A204.1 (cell line): Measurements from ENCODE around the gene DUSP1.

ENCODE experiments used
- FAIRE-seq: peaks from 2 replicates; lab custom pipeline; 2012; peaks lifted over from hg19 to GRCh38; lab: Jason Lieb, UNC

The DUSP1 gene

GRCh38 chr5:172762214-172763119 is 8.5 kb downstream of the DUSP1 start:
- no peak for FAIRE-seq

GRCh38 chr5:172760959-172761358 is 10.0 kb downstream of the DUSP1 start:
- FAIRE-seq, result no peak

GRCh38 chr5:172760136-172760535 is 10.9 kb downstream of the DUSP1 start:
- no peak for FAIRE-seq

- no peak for FAIRE-seq
Measured at GRCh38 chr5:172758834-172759149, 12.2 kb downstream of the DUSP1 start.

GRCh38 chr5:172758077-172758833 is 12.7 kb downstream of the DUSP1 start:
- FAIRE-seq, result no peak

GRCh38 chr5:172757394-172758010 is 13.5 kb downstream of the DUSP1 start:
- no peak for FAIRE-seq

GRCh38 chr5:172756764-172757393 is 14.1 kb downstream of the DUSP1 start:
- FAIRE-seq, result no peak

GRCh38 chr5:172754596-172755356 is 16.2 kb downstream of the DUSP1 start:
- FAIRE-seq, result no peak

- FAIRE-seq, result no peak
Measured at GRCh38 chr5:172753101-172753500, 17.9 kb downstream of the DUSP1 start.

- no peak for FAIRE-seq
Measured at GRCh38 chr5:172751761-172752510, 19.1 kb downstream of the DUSP1 start.

- FAIRE-seq, result no peak
Measured at GRCh38 chr5:172749881-172750633, 20.9 kb downstream of the DUSP1 start.

- no peak for FAIRE-seq
Measured at GRCh38 chr5:172749076-172749475, 21.9 kb downstream of the DUSP1 start.

- no peak for FAIRE-seq
Measured at GRCh38 chr5:172748341-172748843, 22.6 kb downstream of the DUSP1 start.

GRCh38 chr5:172747471-172747870 is 23.5 kb downstream of the DUSP1 start:
- no peak for FAIRE-seq

GRCh38 chr5:172746725-172747124 is 24.3 kb downstream of the DUSP1 start:
- no peak for FAIRE-seq

- no peak for FAIRE-seq
Measured at GRCh38 chr5:172745838-172746237, 25.2 kb downstream of the DUSP1 start.

GRCh38 chr5:172745406-172745805 is 25.6 kb downstream of the DUSP1 start:
- no peak for FAIRE-seq

GRCh38 chr5:172744123-172745104 is 26.6 kb downstream of the DUSP1 start:
- no peak for FAIRE-seq
